ENCODE measurements around the gene DNTTIP2.

The DNTTIP2 gene

DNA sequence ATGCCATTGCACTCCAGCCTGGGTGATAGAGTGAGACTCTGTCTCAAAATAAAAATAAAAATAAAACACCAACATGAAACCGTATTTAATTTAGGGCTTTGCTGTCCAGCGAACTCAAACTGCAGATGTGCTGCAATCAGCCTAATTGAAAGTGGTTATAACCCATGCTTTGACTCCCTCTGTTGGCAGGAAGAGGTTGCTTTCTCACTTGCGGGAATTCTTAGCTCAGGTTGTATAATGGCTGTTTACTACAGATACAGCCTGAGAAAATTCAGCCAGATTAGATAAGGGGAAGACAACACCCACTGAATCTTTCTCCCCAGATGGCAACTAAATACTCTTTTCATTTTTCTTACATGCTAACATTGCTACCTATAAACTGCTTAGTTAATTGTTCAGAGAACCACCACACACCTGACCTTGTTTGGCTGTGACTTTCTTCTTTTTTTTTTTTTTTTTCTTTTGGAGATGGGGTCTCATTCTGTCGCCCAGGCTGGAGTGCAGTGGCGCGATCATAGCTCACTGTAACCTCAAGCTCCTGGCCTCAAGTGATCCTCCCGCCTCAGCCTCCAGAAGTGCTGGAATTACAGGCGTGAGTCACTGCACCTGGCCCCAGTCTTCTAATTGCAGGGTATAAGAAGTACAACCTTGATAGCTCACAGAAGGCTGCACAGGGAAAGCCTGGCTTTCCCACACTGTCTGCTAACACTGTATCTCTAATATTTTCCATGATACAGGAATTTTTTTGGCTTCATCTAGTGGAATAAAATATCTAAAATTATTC lies 34.6 kb downstream of the DNTTIP2 start:
- Histone ChIP-seq H3K79me2 (ENCODE audit: insufficient read depth, low read length) (no peaks in the 10 kb centered on the region; the same call in 1 of the 2 replicates), H3K4me3 (ENCODE audit: low read depth in 1 of 2, low read length in 2 of 2) (no peak overlapping the region), H3K27me3 (ENCODE audit: insufficient read depth, low read length, poor library complexity) (no peaks in the 10 kb centered on the region), H3K9ac (ENCODE audit: low read depth, low read length) (peak overlapping the region; percentile 8; the same call in 1 of the 2 replicates), H3K27ac (ENCODE audit: low read length) (0 out of 2 replicates have a peak overlapping the region, but pooled peaks have one; percentile 13), H3K4me1 (ENCODE audit: insufficient read depth, low read length) (peaks cover 33% of the 10 kb centered on the region), H3K4me2 (ENCODE audit: insufficient read depth, low read length) (peak overlapping the region; percentile 70), H4K20me1 (ENCODE audit: insufficient read depth, low read length) (no peaks in the 10 kb centered on the region), H2AFZ (ENCODE audit: low read depth, low read length) (peak overlapping the region; percentile 50; the same call in 1 of the 2 replicates), H3K9me3 (ENCODE audit: insufficient read depth, low read length, severe bottlenecking) (no peaks in the 10 kb centered on the region), H3K36me3 (ENCODE audit: insufficient read depth, low read length) (no peaks in the 10 kb centered on the region; the same call in 1 of the 2 replicates)
- DNase-seq (peak; percentile 64), ATAC-seq (ENCODE audit: insufficient read depth, low read depth) (peak; percentile 23; the same call in 1 of the 3 replicates)
- no peak for TF ChIP-seq EZH2 (IDR thresholded peaks at IDR 0.05; ENCODE audit: borderline replicate concordance, low read depth, low read length, severe bottlenecking)
- TF ChIP-seq, protein P1, sequence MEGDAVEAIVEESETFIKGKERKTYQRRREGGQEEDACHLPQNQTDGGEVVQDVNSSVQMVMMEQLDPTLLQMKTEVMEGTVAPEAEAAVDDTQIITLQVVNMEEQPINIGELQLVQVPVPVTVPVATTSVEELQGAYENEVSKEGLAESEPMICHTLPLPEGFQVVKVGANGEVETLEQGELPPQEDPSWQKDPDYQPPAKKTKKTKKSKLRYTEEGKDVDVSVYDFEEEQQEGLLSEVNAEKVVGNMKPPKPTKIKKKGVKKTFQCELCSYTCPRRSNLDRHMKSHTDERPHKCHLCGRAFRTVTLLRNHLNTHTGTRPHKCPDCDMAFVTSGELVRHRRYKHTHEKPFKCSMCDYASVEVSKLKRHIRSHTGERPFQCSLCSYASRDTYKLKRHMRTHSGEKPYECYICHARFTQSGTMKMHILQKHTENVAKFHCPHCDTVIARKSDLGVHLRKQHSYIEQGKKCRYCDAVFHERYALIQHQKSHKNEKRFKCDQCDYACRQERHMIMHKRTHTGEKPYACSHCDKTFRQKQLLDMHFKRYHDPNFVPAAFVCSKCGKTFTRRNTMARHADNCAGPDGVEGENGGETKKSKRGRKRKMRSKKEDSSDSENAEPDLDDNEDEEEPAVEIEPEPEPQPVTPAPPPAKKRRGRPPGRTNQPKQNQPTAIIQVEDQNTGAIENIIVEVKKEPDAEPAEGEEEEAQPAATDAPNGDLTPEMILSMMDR (IDR thresholded peaks at IDR 0.05; ENCODE audit: borderline replicate concordance, extremely low read depth, low read length, poor library complexity, severe bottlenecking): peak; percentile 93

DNA sequence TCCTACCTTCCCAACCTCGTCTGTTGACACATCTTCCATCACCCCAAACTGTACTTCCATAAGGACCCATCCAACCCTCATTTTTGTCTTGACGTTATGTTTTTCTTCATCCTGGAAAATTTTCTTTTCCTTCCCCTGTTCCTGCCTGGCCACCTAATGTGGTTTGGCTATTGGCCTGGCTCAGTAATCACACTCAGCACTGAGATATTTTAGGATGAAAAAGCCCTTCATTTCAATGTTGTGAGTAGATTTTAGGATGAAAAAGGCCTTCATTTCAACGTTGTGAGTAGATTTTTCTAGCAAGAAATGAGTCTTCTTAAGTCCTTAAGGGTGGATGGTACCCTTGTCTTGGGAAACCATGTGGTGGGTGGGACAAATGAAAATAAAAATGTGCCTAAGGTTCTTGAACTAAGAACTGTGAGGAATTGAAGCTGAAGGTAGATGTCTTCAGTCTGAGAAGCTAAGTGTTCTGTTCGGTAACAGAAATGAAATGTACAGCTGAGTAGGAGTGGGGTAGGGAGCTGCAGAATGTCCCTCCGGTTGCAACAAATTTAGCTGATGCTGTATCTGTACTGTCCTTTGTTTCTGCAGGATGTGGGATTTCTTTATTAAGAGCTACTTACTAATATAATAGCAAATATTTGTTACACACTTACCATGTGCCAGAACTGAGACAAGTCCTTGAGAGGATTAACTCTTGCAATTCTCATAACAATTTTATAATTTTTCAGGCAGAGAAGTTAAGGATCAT lies 36.1 kb downstream of the DNTTIP2 start:
- no peaks in the 10 kb centered on the region for H3K27me3 ChIP-seq (ENCODE audit: insufficient read depth, low read length, poor library complexity)
- H3K9me3 ChIP-seq (ENCODE audit: insufficient read depth, low read length, severe bottlenecking): no peaks in the 10 kb centered on the region
- no peak for TF ChIP-seq EZH2 (IDR thresholded peaks at IDR 0.05; ENCODE audit: borderline replicate concordance, low read depth, low read length, severe bottlenecking)
- TF ChIP-seq, protein P1 (IDR thresholded peaks at IDR 0.05; ENCODE audit: borderline replicate concordance, extremely low read depth, low read length, poor library complexity, severe bottlenecking): no peak
- DNase-seq: no peak
- no peak overlapping the region for H3K4me2 ChIP-seq (ENCODE audit: insufficient read depth, low read length)
- H3K4me3 ChIP-seq (ENCODE audit: low read depth in 1 of 2, low read length in 2 of 2): no peak overlapping the region
- H2AFZ ChIP-seq (ENCODE audit: low read depth, low read length): no peak overlapping the region
- peaks cover 25% of the 10 kb centered on the region for H3K4me1 ChIP-seq (ENCODE audit: insufficient read depth, low read length)
- no peaks in the 10 kb centered on the region for H4K20me1 ChIP-seq (ENCODE audit: insufficient read depth, low read length)
- H3K36me3 ChIP-seq (ENCODE audit: insufficient read depth, low read length): no peaks in the 10 kb centered on the region; the same call in 1 of the 2 replicates
- ATAC-seq (ENCODE audit: insufficient read depth, low read depth): no peak
- H3K27ac ChIP-seq (ENCODE audit: low read length): no peak overlapping the region
- no peak overlapping the region for H3K9ac ChIP-seq (ENCODE audit: low read depth, low read length)
- H3K79me2 ChIP-seq (ENCODE audit: insufficient read depth, low read length): no peaks in the 10 kb centered on the region; the same call in 1 of the 2 replicates

DNA sequence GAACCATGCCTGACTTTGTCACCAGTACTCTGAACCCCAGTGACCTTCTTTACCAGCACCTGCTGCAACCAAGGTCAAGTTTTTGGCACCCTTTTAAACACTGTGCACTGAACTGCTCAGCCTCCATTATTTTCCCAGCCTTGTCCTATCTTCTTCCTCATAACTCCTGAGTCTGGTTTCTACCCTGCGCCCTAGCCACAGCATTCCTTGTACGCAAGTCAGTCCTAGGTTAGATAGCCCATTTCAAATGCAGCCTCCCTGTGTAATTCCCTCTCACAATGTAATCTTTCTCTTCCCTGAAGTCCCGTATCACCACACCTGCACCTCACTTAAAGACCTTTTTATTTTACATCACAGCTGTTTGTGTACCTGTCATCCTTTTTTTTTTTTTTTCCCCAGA lies 37.2 kb downstream of the DNTTIP2 start:
- H3K4me2 ChIP-seq (ENCODE audit: insufficient read depth, low read length): no peak overlapping the region
- no peak overlapping the region for H3K9ac ChIP-seq (ENCODE audit: low read depth, low read length)
- peaks cover 25% of the 10 kb centered on the region for H3K4me1 ChIP-seq (ENCODE audit: insufficient read depth, low read length)
- no peaks in the 10 kb centered on the region for H4K20me1 ChIP-seq (ENCODE audit: insufficient read depth, low read length)
- H3K4me3 ChIP-seq (ENCODE audit: low read depth in 1 of 2, low read length in 2 of 2): no peak overlapping the region
- DNase-seq (no peak), ATAC-seq (ENCODE audit: insufficient read depth, low read depth) (no peak)
- H3K79me2 ChIP-seq (ENCODE audit: insufficient read depth, low read length): no peaks in the 10 kb centered on the region; the same call in 1 of the 2 replicates
- no peak overlapping the region for H3K27ac ChIP-seq (ENCODE audit: low read length)
- no peaks in the 10 kb centered on the region for H3K9me3 ChIP-seq (ENCODE audit: insufficient read depth, low read length, severe bottlenecking)
- no peak overlapping the region for H2AFZ ChIP-seq (ENCODE audit: low read depth, low read length)
- TF ChIP-seq, protein P1 (IDR thresholded peaks at IDR 0.05; ENCODE audit: borderline replicate concordance, extremely low read depth, low read length, poor library complexity, severe bottlenecking): no peak
- TF ChIP-seq EZH2 (IDR thresholded peaks at IDR 0.05; ENCODE audit: borderline replicate concordance, low read depth, low read length, severe bottlenecking): no peak
- no peaks in the 10 kb centered on the region for H3K27me3 ChIP-seq (ENCODE audit: insufficient read depth, low read length, poor library complexity)
- H3K36me3 ChIP-seq (ENCODE audit: insufficient read depth, low read length): no peaks in the 10 kb centered on the region; the same call in 1 of the 2 replicates
